Lower lobe of right lung (tissue), 2 donors: Measurements from ENCODE around the gene CDK15. TPM values are rescaled to one million over a fixed set of nuclear protein-coding genes. Genes with fewer than 3 reads are reported as not detected.

ENCODE experiments used
- ATAC-seq, 2 donors: fragments of 200-7000 bp; cut with Tn5 transposase; one replicate each; pipeline ENCODE4 v1.9.1; 2020 to 2022; ENCODE audit warnings: mild to moderate bottlenecking in 2 of 2, moderate library complexity in 2 of 2
- DNase-seq: peaks from one replicate; pipeline ENCODE4 v3.0.0-alpha.2; 2020
- H3K27ac ChIP-seq: fragments of 200-600 bp; one replicate; pipeline ENCODE4 v1.8.0; 2022
- H3K27me3 ChIP-seq: fragments of 200-600 bp; one replicate; pipeline ENCODE4 v1.8.0; 2022; ENCODE audit warnings: low read depth
- H3K36me3 ChIP-seq: fragments of 200-600 bp; one replicate; pipeline ENCODE4 v1.8.0; 2022; ENCODE audit warnings: mild to moderate bottlenecking
- H3K4me1 ChIP-seq: fragments of 200-600 bp; one replicate; pipeline ENCODE4 v1.8.0; 2022
- H3K4me3 ChIP-seq: fragments of 200-600 bp; one replicate; pipeline ENCODE4 v1.8.0; 2022; ENCODE audit warnings: mild to moderate bottlenecking
- H3K9me3 ChIP-seq: fragments of 200-600 bp; one replicate; pipeline ENCODE4 v1.8.0; 2022
- CTCF ChIP-seq: fragments of 200-600 bp; IDR thresholded peaks from one replicate; pipeline ENCODE4 v1.8.0; 2022; ENCODE audit warnings: antibody characterized with exemption, mild to moderate bottlenecking
- intact Hi-C: fragments of 100-400 bp; cut with DNase I; formaldehyde crosslinking; loops from one replicate; pipeline ENCODE4 v1.11.0; 2022
- total RNA-seq: library from RNA; stranded (reverse); fragmentation: NEBNext Ultra II Directional; extraction: Animal tissue kit (Norgen Biotek cat#: 25700); gene quantifications from one replicate; pipeline ENCODE4 v1.2.1, GENCODE V29; 2021
- donor health status: DM: no; HTN: yes; CAD: no; lungs with severe emphysema.

CDK15 gene
- total RNA-seq, 1 donor from 2014 or later, result 4.5 TPM

GRCh38 chr2:201890453-201890852 lies 84.1 kb downstream of the CDK15 start:
- H3K9me3 ChIP-seq, result no peaks in the 10 kb centered on the region
- intact Hi-C loops, result no loop called here
- H3K27ac ChIP-seq, result no peak overlapping the region
- no peaks in the 10 kb centered on the region for H3K36me3 ChIP-seq
- TF ChIP-seq CTCF, result no peak
- ATAC-seq (no peak), DNase-seq (no peak)
- H3K27me3 ChIP-seq, result peaks cover 24% of the 10 kb centered on the region
- no peak overlapping the region for H3K4me3 ChIP-seq
- peaks cover 5% of the 10 kb centered on the region for H3K4me1 ChIP-seq

- H3K36me3 ChIP-seq, result no peaks in the 10 kb centered on the region
- TF ChIP-seq CTCF, result no peak
- H3K27me3 ChIP-seq, result peaks cover 17% of the 10 kb centered on the region
- no peak overlapping the region for H3K27ac ChIP-seq
- ATAC-seq, result no peak
- peaks cover 5% of the 10 kb centered on the region for H3K4me1 ChIP-seq
- DNase-seq, result no peak
- no peak overlapping the region for H3K4me3 ChIP-seq
- intact Hi-C loops, result no loop called here
- no peaks in the 10 kb centered on the region for H3K9me3 ChIP-seq
Measured at GRCh38 chr2:201891676-201892075, 85.3 kb downstream of the CDK15 start.

- Histone ChIP-seq H3K4me1 (peaks cover 5% of the 10 kb centered on the region), H3K9me3 (no peaks in the 10 kb centered on the region), H3K36me3 (no peaks in the 10 kb centered on the region), H3K27me3 (peaks cover 17% of the 10 kb centered on the region), H3K4me3 (no peak overlapping the region), H3K27ac (no peak overlapping the region)
- no peak for TF ChIP-seq CTCF
- no peak for DNase-seq
- ATAC-seq, result no peak
- intact Hi-C loops, result no loop called here
Measured at GRCh38 chr2:201892516-201892915, 86.2 kb downstream of the CDK15 start.

- H3K36me3 ChIP-seq, result no peaks in the 10 kb centered on the region
- no peaks in the 10 kb centered on the region for H3K9me3 ChIP-seq
- H3K4me3 ChIP-seq, result no peak overlapping the region
- peaks cover 3% of the 10 kb centered on the region for H3K27me3 ChIP-seq
- no peak overlapping the region for H3K27ac ChIP-seq
- no peak for ATAC-seq
- TF ChIP-seq CTCF, result no peak
- intact Hi-C loops, result no loop called here
- H3K4me1 ChIP-seq, result no peaks in the 10 kb centered on the region
- DNase-seq, result no peak
Measured at GRCh38 chr2:201900362-201900761, 94.0 kb downstream of the CDK15 start.

- H3K27me3 ChIP-seq, result peaks cover 3% of the 10 kb centered on the region
- H3K27ac ChIP-seq, result no peak overlapping the region
- intact Hi-C loops, result no loop called here
- H3K36me3 ChIP-seq, result no peaks in the 10 kb centered on the region
- H3K9me3 ChIP-seq, result no peaks in the 10 kb centered on the region
- no peak for TF ChIP-seq CTCF
- H3K4me1 ChIP-seq, result no peaks in the 10 kb centered on the region
- H3K4me3 ChIP-seq, result no peak overlapping the region
- DNase-seq (no peak), ATAC-seq (no peak)
Measured at GRCh38 chr2:201901786-201902185, 95.4 kb downstream of the CDK15 start.
